ENCODE data around the gene MARK2. TPM values are rescaled to one million over a fixed set of nuclear protein-coding genes. Genes with fewer than 3 reads are reported as not detected.

MARK2 gene
- total RNA-seq, 4 donors from 2014 or later = 78.3 to 87.2 (median 81.2) TPM

DNA sequence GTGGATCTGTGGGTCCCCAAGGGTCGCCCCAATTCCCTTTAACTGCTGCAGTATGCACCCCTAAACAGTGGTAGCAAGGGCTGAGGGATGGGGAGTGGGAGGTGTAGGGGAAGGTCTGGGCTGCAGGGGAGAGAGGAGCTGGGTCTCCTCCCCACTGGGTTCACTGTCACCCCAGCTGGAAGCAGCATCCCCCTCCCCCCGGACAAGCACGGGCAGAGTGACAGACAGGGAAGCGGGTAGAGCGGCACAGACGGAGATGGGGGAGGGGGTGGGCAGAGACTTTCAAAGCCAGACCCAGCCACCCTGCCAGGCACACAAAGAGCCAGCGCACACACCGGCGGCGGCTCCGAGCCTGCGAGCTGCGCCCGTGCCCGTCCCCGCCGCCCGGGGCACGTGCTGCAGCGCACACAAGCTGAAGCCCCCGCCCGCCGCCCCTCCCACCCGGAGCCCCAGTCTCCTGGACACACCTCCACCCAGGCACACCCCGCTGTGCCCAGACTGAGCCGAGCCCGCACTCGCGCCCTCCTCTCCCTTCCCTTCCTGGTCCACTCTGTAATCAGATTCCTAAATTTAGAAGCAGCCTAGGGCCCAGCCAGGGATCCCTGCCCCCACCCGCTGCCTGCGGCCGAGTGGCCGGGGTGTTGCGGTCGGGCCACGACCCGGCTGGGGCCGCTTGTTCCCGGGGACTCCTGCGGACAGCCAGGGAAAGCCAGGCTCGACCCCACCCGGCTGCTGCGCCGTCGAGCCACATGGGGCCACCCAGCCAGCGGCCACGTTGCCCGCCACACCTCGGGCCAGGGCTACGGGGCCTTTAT, 79.0 kb downstream of the MARK2 start:
- TF ChIP-seq, protein P1, sequence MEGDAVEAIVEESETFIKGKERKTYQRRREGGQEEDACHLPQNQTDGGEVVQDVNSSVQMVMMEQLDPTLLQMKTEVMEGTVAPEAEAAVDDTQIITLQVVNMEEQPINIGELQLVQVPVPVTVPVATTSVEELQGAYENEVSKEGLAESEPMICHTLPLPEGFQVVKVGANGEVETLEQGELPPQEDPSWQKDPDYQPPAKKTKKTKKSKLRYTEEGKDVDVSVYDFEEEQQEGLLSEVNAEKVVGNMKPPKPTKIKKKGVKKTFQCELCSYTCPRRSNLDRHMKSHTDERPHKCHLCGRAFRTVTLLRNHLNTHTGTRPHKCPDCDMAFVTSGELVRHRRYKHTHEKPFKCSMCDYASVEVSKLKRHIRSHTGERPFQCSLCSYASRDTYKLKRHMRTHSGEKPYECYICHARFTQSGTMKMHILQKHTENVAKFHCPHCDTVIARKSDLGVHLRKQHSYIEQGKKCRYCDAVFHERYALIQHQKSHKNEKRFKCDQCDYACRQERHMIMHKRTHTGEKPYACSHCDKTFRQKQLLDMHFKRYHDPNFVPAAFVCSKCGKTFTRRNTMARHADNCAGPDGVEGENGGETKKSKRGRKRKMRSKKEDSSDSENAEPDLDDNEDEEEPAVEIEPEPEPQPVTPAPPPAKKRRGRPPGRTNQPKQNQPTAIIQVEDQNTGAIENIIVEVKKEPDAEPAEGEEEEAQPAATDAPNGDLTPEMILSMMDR (IDR thresholded peaks at IDR 0.05) = no peak
- TF ChIP-seq POLR2A (IDR thresholded peaks at IDR 0.05) = no peak
- DNase-seq (ENCODE audit: low spot score in 2 of 2) = no peak
- intact Hi-C loops (cut with DNase I; ENCODE audit: low total_unique reads) = no loop called here
- H3K4me3 ChIP-seq (ENCODE audit: low read depth, poor library complexity, severe bottlenecking) = peak overlapping the region; percentile 5
- 0 to 2% methylated on average over 23 to 47 of the region's 50 CpGs for WGBS, 2 donors

DNA sequence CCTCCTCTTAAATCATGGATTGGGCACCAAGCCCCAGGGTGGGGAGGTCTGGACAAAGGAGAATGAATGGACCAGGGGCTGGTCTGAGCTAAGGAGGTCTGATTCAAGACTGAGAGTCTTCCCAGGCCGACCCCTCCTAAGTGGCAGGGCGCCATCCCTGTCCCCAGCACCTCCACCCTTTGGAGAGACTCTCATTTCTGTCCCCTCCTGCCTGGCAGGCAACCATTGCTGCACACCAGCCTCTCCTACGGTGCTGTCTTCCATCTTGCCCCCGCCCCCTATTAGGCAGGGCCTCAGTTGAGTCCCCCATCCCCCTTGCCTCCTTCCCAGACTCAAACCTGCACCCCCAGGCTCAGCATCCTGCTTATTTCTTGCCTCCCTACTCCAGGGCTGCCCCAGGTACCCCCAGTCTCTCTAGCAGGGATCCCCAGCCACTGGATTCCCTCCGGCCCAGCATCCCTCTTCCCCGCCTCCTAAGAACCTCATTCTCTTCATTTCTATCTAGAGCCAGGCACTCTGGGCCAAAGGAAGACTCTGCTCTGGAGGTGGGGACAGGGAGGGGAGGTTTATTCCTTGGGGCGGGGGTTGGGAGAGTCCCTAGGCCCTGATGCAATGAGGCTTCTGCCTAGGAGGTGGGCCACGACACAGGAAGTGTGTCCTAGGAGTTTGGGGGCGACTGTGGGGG, 79.7 kb downstream of the MARK2 start:
- TF ChIP-seq POLR2A (IDR thresholded peaks at IDR 0.05) = no peak
- TF ChIP-seq, protein P1 (IDR thresholded peaks at IDR 0.05) = no peak
- H3K4me3 ChIP-seq (ENCODE audit: low read depth, poor library complexity, severe bottlenecking) = no peak overlapping the region
- intact Hi-C loops (cut with DNase I; ENCODE audit: low total_unique reads) = no loop called here
- DNase-seq (ENCODE audit: low spot score in 2 of 2) = no peak
- 31 to 40% methylated on average over 8 to 9 of the region's 9 CpGs for WGBS, 2 donors

DNA sequence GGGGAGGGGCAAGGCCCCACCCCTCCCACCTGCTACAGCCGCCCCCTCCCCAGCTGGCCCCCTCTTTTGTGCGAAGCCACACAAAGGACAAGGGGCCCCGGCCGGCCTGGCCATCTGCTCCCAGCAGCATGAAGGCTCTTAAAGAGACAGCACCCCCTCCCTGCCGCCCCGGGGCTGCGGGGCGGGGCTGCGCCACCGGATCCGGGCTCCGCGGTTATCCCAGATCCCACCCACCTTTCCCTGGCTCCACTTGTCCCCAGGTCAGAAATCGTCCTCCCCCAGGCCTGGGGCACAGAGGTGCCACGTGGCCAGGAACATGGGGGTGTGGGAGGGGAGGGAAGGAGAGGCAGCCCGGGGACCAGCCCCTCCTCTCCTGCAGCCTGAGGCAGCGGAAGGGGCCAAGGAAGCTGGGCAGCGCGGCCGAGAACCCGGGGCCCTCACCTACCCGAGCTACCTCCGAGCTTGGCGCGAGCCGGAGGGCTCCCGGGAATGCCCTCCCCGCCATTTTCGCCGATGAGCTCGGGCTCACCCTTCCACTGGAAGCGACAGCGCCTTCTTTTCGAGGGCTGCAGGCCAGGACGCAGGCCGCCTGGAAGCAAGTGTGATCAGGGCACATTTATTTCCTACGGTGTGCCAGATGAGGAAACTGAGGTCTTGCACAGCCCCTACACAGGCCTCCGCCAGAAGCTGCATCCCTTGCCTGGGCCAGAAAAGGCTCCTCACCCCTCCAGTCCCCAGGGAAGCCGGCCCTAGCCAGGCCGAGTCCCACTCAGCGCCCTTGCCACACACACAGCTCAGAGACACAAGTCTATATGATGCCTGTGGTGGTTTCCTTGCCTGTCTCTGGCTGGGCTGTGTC, 80.6 kb downstream of the MARK2 start:
- DNase-seq (ENCODE audit: low spot score in 2 of 2) = no peak
- no peak overlapping the region for H3K4me3 ChIP-seq (ENCODE audit: low read depth, poor library complexity, severe bottlenecking)
- intact Hi-C loops (cut with DNase I; ENCODE audit: low total_unique reads) = no loop called here
- TF ChIP-seq, protein P1 (IDR thresholded peaks at IDR 0.05) = no peak
- no peak for TF ChIP-seq POLR2A (IDR thresholded peaks at IDR 0.05)
- 13 to 19% methylated on average over 20 to 40 of the region's 41 CpGs for WGBS, 2 donors

DNA sequence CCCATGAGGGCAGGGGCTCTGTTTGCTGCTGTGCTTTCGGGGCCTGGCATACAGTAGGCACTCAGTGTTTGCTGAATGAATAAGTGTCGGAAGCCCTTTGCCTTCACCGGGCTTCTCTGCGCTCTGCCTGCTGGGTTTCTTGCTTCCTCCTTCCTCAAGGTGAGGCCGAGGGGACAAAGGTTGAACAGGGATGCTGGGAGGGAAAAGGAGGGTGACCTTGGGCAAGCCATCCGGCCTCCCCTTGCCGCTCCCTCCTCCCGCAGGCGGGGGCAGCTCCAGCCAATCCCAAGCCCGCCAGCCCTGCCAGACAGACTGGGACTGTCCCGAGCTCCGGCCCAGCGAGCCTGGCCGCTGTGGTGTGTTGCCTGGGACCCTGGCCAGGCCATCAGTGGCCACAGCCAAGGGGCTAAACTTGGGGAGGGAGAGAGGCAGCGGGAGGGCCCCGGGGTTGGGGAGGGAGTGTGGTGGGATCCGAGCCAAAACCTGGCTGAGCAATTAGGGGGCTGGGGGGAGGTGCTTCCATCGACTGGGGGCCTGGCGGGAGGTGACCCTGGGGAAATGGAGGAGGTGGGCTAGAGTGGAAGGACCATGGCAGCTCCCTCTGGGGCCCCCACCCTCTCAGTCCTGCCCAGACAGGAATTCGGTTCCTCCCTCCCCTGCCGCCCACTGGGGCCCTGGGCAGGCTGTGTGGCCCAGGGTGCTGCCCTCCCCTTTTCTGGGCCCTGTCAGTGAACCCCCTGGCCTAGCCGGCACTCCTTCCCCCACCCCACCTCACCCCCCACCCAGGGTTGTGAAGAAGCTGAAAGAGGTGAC, 81.4 kb downstream of the MARK2 start:
- TF ChIP-seq, protein P1 (IDR thresholded peaks at IDR 0.05) = no peak
- no peak for TF ChIP-seq POLR2A (IDR thresholded peaks at IDR 0.05)
- intact Hi-C loops (cut with DNase I; ENCODE audit: low total_unique reads) = no loop called here
- no peak overlapping the region for H3K4me3 ChIP-seq (ENCODE audit: low read depth, poor library complexity, severe bottlenecking)
- no peak for DNase-seq (ENCODE audit: low spot score in 2 of 2)
- 54 to 57% methylated on average over 21 to 22 of the region's 22 CpGs for WGBS, 2 donors

DNA sequence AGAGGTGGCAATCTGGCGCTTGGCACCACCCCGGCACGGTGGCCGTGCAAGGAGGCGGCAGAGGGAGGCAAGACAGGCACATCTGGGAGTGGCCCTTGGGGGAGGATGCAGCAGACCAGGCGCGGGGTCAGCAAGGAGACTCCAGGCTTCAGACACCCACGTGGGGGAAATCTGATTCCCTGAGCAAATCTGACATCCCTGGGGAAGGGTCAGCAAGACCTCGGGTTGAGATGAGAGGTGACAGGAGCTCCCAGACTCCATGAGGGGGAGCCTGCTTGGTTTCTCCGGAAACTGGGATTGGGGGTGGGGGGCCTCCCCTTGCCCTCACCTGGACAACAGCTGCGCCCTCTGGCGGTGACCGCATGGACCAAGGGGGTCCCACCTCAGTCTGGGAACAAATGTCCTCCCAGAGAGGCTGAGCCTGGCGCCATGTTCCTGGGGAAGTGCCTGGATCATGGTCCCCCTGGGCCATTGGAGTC, 82.1 kb downstream of the MARK2 start:
- H3K4me3 ChIP-seq (ENCODE audit: low read depth, poor library complexity, severe bottlenecking) = no peak overlapping the region
- no peak for TF ChIP-seq POLR2A (IDR thresholded peaks at IDR 0.05)
- TF ChIP-seq, protein P1 (IDR thresholded peaks at IDR 0.05) = no peak
- no peak for DNase-seq (ENCODE audit: low spot score in 2 of 2)
- 38 to 69% methylated on average over 6 to 14 of the region's 14 CpGs for WGBS, 2 donors
- intact Hi-C loops (cut with DNase I; ENCODE audit: low total_unique reads) = no loop called here
